CD4-positive, alpha-beta T cell treated with Interleukin-2 at 100 ng/mL for 4 hours (primary cell): Measurements from ENCODE around the gene ANO1.
"Not testable (repeated sequence)": the region's sequence is repeated elsewhere in the genome, so short reads cannot be mapped to it uniquely, and the experiment has no call there.

Experiments used
- DNase-seq: peaks from one replicate; pipeline ENCODE4 v3.0.0-alpha.2; 2020; ENCODE audit warnings: low spot score

The ANO1 gene

DNA sequence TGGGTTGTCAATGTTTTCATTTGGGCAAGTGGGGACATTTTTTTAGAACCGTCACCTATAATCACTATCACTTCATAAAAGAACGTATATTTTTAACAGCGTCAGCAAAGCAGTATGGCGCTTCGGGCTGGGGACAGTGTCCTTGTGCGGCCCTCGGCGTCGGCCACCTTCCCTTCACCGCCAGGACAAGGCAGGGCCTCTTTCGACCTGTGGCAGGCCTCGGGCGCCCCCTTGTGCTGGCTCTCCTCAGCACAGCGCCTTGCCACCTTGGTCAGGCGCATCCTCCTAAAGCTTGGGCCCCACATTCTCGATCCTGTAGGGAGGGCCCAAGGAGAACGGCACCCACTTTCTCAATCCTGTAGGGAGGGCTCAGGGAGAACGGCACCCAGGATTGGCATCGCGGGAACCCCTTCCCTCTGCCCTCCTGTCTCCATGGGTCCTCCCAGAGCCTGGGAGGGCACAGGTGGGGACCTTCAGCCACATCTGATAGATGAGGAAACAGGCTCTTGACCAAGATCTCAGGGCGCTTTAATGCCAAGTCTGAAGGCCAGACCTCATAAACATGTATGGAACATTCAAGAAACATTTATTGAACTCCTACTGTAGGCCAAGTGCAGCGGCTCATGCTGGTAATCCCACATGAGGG, 113.5 kb downstream of the ANO1 start:
- DNase-seq = peak; percentile 10

DNA sequence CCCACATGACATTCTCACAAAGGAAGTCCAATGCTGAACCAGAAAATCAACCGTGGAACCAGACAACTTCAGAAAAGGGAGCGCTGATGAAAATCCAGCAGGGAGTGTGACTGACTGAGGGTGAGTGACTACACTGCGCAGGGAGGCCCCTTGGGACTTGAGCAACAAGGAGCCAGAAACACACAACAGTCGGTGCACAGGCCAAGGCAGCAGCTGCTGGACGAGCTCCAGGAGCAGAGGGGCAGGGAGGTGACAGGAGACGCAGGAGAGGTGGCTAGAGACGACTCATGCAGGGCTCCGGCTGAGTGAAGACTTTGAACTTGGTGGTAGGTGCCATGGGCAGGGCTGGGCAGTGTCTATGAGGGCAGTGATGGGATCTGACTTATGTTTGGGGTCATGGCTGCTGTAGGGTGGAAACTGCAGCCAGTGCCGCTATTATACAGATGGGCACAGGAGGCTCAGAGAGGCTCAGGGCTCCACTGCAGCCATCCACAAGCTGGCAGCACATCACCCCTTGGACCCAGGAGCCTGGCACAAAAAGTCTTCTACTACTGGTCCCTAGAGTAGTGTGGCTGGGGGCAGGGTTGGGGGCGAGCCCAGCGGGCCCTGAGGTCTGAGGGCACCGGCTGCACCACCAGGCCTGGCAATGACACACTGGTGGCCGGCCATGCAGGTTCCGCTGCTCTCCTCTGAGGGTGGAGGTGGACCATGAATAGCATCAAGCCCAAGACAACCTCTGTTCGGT, 114.7 kb downstream of the ANO1 start:
- DNase-seq = no peak

DNA sequence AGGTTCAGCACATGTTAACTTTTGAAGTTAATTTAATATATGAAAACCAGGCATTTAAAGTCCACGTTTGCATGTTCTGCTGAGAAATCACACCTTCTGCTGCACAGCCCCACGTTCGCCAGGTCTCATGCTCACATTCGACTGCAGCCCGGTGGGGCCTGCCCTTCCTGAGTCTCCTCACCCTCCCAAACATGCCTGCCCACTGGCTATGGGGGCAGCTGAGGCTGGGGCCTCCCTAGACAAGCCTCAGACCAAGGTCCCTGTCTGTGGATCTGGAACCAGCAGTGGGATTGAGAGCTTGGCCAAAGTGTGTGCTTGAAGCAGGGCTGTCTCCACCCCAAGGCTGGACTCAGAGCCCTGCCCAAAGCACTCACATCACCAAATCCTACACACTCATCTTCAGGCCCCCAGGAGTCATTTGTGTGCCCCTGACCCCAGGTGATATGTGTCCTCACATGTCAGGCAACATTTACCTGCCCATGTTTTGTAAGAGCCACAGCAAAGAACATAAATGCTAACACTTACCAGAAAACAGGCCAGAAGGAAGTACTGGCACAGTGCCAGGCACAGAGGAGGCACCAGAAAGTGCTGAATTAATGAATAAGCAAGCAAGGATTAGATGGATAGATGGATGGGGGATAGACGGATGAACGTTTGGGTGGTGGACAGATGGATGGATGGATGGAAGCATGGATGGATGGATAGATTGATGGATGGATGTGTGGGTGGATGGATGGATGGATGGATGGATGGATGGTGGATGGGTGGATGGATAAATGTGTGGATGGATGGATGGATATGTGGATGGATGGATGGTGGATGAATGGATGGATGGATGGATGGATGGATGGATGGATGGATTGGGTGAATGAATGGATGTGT, 115.5 kb downstream of the ANO1 start:
- DNase-seq = no peak

DNA sequence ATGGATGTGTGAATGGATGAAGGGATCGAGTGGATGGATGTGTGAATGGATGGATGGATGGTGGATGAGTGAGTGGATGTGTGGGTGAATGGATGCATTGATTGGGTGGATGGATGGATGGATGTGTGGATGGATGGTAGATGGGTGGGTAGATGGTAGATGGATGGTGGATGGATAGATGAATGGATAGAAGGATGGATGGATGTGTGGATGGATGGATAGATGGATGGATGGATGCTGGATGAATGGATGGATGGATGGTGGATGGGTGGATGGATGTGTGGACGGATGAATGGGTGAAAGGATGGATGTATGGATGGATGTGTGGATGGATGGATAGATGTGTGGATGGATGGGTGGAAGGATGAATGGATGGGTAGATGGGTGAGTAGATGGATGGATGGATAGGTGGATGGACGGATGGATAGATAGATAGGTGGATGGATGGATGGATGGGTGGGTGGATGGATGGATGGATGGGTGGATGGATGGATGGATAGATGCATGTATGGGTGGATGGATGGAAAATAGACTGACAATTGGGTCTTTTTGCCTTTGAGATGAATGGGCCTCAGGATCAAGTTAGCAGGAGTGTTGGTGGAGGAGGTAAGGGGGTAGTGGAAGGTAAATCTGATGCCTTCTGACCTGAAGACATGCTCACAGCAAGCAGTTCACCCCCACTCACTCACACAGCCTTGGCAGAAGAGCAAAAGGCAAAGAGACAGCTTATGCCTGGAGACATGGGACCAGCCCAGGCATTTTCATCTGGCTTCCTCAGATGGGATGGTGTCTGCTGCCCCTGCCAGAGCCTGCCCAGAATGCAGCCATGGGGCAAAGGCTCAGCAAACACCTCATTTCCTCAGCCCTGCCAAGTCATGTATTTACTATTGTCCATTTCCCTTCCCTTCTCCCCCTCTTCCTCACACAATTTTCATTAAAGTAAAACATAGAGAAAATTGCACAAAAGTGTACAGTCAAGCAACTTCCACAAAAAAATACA, 117.0 kb downstream of the ANO1 start:
- no peak for DNase-seq

- no peak for DNase-seq
These were observed 122.2 kb downstream of the ANO1 start for GRCh38 chr11:70200212-70200844.

DNA sequence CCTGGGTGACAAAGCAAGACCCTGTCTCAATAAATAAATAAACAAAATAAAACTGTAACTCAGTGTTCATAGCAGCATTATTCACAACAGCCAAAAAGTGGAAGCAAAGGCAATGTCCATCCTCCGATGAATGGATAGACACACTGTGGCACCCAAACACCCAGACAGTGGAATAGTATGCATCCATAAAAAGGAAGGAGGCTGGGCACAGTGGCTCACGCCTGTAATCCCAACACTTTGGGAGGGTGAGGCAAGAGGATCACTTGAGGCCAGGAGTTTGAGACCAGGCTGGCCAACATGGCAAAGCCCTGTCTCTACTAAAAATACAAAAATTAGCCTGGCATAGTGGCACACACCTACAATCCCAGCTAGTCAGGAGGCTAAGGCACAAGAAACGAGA, 122.9 kb downstream of the ANO1 start:
- not testable (repeated sequence) for DNase-seq

- no peak for DNase-seq
These were observed 124.1 kb downstream of the ANO1 start for GRCh38 chr11:70201882-70202861.

DNA sequence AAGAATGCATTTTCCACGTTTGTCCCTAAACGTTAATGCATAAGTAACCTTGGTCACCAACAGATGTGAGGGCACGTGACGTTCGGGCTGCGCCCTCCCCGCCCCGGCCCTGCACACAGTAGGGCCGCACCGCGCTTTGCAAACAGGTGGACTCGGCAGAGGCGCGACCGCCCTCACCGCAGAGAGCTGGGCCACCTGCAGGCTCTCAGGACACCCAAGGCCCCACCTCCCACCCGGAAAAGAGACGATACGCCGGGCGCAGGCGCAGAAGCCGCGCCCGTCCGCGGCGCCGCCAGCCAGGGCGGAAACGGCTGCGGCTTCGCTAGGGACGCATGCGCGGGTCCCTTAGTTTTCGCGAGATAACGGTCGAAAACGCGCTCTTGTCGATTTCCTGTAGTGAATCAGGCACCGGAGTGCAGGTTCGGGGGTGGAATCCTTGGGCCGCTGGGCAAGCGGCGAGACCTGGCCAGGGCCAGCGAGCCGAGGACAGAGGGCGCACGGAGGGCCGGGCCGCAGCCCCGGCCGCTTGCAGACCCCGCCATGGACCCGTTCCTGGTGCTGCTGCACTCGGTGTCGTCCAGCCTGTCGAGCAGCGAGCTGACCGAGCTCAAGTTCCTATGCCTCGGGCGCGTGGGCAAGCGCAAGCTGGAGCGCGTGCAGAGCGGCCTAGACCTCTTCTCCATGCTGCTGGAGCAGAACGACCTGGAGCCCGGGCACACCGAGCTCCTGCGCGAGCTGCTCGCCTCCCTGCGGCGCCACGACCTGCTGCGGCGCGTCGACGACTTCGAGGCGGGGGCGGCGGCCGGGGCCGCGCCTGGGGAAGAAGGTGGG, 125.0 kb downstream of the ANO1 start, which contains the start of gene FADD:
FADD (plus strand) TSS at position 377 of the 831 bp plus-strand sequence; CDS start at position 541, 164 bp downstream.
- DNase-seq = peak; percentile 95

DNA sequence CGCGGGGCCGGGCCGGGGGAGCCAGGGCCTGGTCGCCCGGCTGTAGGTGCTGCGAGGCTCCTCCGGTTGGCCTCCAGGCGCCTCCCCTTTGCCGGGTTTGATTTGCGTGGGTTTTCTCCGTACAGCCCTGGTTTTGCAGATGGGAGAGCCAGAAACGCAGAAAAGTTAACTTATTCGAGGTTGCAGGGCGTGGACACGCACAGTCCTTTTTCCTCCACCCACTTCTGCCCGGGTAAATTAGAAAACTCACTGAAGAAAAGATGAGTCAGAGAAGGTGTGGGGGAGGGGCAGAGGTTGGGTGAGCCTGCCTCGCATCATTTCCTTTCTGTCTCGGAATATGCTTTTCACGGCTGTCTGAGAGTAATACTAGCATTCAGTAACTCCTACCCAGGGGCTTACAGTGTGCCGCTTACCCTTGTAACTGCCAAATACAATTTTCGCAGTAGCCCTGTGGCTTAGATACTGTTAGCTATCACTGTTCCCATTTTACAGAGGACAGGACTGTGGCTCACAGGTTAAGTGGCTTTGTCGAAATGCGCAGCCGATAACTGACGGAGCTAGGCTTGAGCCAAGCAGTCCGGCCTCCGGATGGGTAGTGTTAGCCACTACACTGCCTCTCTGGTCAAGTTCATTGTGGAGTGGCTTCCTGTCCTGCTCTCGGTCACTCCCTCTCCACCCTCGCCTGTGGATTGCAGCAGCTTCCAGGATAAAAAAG, 125.8 kb downstream of the ANO1 start:
- DNase-seq = peak; percentile 96

DNA sequence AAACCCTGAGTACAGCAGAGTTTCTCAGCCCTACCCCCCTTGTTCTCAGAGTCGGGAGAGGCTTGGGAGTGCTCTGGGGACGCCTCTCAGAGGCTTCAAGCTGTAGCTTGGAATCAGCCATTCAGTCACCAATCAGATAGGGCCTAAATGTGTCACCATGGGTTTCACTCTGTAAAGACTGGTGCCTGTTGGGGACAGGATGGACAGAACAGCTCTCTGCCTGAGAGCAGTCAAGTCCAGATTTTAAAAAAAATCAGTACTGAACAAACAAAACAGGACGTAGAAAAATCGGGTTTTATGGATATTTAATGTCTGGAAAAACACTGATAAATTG, 126.3 kb downstream of the ANO1 start:
- DNase-seq = peak; percentile 13

DNA sequence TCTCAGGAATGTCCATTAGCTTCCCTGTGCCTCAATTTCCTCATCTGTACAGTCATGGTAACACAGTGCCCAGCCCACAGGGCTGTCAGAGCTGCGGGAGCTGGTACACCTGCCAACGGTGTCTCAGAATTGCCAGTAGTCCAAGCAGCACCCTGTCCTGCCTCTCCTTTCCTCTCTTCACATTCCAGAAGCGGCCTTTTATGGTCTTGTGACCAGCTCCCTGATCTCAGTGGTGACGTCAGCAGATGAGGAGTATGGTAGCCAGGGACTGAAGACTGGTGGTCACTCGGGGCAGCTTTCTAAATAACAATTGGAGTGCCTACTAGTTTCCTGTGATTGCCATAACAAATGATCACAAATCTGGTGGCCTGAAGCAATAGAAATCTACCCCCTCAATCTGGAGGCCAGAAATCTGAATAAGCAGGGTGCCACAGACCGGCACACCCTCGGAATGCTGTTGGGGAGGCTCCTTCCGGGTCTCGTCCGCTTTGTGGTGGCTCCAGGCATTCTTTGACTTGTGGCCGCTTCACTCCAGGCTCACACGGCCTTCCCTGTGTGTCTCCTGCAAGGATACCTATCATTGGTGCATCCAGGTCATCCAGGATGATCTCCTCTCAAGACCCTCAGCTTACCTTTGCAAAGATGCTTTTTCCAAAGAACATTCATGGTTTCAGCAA, 127.1 kb downstream of the ANO1 start:
- no peak for DNase-seq

- no peak for DNase-seq
These were observed 127.6 kb downstream of the ANO1 start for GRCh38 chr11:70205766-70206165.

GRCh38 chr11:70206226-70206981, 128.3 kb downstream of the ANO1 start:
- DNase-seq = no peak

DNA sequence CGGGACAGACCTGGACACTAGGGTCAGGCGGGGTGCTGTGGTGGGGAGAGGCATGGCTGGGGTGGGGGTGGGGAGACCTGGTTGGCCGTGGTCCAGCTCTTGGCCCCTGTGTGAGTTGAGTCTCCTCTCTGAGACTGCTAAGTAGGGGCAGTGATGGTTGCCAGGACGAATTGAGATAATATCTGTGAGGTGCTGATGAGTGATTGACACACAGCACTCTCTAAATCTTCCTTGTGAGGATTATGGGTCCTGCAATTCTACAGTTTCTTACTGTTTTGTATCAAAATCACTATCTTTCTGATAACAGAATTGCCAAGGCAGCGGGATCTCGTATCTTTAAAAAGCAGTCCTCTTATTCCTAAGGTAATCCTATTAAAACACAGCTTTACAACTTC, 128.9 kb downstream of the ANO1 start:
- DNase-seq = no peak

DNA sequence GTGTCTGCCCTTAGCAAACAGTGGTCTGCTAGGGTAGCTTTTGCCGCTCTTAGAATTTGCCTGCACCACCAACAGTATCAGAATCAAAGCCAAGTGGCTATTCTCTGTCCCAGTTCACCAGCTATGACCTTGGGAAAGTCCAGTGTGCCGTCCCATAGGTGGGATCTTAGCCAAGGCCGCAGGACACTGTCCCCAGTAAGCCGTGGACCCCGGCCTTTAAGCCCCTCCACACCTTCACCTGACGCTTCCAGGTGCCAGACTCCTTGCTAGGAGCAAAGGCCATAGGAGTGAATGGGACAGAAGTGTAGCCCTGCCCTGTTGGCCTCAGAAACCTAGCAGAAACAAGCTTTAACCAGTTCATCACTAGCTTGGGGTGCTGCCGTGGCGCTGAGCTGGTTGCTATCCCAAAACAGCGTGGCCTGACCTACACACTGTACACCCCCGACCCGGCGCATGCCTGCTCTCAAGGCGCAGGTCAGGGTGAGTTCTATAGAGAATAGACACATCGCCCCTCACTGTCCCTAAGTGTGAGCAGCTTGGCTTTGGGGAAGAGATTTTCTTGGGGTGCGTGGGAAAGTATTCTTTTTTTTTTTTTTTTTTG, 129.5 kb downstream of the ANO1 start:
- DNase-seq = no peak

DNA sequence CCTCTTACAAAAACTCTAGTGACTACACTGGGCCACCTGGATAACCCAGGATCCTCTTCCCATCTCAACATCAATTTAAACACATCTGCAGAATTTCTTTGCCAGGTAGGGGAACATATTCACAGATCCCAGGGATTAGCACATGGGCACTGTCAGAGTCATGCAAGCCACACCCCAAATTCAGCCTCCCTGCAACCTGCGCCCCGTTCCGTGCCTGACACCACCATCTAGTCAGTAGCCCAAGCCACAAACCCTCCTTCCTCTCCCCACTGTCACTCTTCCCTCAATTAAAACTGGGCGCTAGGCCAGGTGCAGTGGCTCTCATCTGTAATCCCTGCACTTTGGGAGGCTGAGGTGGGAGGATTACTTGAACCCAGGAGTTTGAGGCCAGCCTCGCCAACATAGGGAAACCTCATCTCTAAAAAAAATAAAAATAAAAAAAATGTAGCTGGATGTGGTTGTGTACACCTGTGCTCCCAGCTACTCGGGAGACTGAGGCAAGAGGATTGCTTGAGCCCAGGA, 131.3 kb downstream of the ANO1 start:
- DNase-seq = no peak
